ENCODE results near the gene CDH12. TPM values are rescaled to one million over a fixed set of nuclear protein-coding genes. Genes with fewer than 3 reads are reported as not detected.

Gene CDH12
- total RNA-seq, 4 donors from 2014 or later, result not detected

- Histone ChIP-seq H3K4me3 (no peak overlapping the region), H3K9me3 (peaks cover 0 to 5% (median 0%) of the 10 kb centered on the region in 4 donors), H3K4me1 (no peaks in the 10 kb centered on the region), H3K27ac (replicated peaks in 1 of 4) (no peak overlapping the region), H3K36me3 (no peaks in the 10 kb centered on the region), H3K27me3 (no peaks in the 10 kb centered on the region)
- DNase-seq (ENCODE audit: extremely low spot score), result no peak
- 64% methylated on average over 4 of the region's 4 CpGs for WGBS
- no peak for TF ChIP-seq POLR2AphosphoS5 (IDR thresholded peaks at IDR 0.05)
- TF ChIP-seq, protein P1, sequence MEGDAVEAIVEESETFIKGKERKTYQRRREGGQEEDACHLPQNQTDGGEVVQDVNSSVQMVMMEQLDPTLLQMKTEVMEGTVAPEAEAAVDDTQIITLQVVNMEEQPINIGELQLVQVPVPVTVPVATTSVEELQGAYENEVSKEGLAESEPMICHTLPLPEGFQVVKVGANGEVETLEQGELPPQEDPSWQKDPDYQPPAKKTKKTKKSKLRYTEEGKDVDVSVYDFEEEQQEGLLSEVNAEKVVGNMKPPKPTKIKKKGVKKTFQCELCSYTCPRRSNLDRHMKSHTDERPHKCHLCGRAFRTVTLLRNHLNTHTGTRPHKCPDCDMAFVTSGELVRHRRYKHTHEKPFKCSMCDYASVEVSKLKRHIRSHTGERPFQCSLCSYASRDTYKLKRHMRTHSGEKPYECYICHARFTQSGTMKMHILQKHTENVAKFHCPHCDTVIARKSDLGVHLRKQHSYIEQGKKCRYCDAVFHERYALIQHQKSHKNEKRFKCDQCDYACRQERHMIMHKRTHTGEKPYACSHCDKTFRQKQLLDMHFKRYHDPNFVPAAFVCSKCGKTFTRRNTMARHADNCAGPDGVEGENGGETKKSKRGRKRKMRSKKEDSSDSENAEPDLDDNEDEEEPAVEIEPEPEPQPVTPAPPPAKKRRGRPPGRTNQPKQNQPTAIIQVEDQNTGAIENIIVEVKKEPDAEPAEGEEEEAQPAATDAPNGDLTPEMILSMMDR (IDR thresholded peaks at IDR 0.05), result no peak
- TF ChIP-seq POLR2A (IDR thresholded peaks at IDR 0.05; ENCODE audit: low read depth), result no peak
- no peak for TF ChIP-seq EP300 (IDR thresholded peaks at IDR 0.05)
- intact Hi-C loops (cut with DNase I), result no loop called here
Observed at GRCh38 chr5:22728610-22729009, 124.5 kb downstream of the CDH12 start.

GRCh38 chr5:22722491-22722890 is 130.7 kb downstream of the CDH12 start:
- intact Hi-C loops (cut with DNase I), result no loop called here
- Histone ChIP-seq H3K27ac (replicated peaks in 1 of 4) (no peak overlapping the region), H3K36me3 (no peaks in the 10 kb centered on the region), H3K27me3 (no peaks in the 10 kb centered on the region), H3K9me3 (peaks cover 0 to 7% (median 3%) of the 10 kb centered on the region in 4 donors), H3K4me1 (no peaks in the 10 kb centered on the region), H3K4me3 (no peak overlapping the region)
- DNase-seq (ENCODE audit: extremely low spot score), result no peak
- whole genome bisulfite sequencing, result 89% methylated on average over 1 of the region's 1 CpG
- TF ChIP-seq EP300 (IDR thresholded peaks at IDR 0.05) (no peak), POLR2AphosphoS5 (IDR thresholded peaks at IDR 0.05) (no peak), POLR2A (IDR thresholded peaks at IDR 0.05; ENCODE audit: low read depth) (no peak)
- TF ChIP-seq, protein P1 (IDR thresholded peaks at IDR 0.05), result no peak

DNA sequence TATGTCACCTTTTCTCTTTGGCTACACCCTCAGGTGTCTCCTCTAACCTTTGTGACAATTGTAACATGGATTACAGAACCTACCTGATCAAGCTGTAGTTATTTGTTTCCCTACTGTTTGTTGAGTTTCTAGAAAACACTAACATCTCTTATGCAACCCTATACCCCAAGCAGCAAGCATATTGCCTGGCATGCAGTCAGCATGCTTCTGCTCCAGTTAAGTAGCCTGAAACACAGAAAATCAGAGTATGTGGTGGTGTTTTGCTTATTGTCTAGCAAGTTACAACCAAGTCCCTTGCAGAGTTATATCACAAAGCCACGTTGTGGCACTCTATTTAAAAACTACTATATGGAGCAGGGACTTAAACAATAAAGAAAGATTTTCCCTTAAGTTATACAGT is 131.1 kb downstream of the CDH12 start:
- no peak overlapping the region for H3K27ac ChIP-seq (replicated peaks in 1 of 4)
- no peak for TF ChIP-seq POLR2AphosphoS5 (IDR thresholded peaks at IDR 0.05)
- TF ChIP-seq POLR2A (IDR thresholded peaks at IDR 0.05; ENCODE audit: low read depth), result no peak
- TF ChIP-seq, protein P1 (IDR thresholded peaks at IDR 0.05), result no peak
- TF ChIP-seq EP300 (IDR thresholded peaks at IDR 0.05), result no peak

GRCh38 chr5:22719842-22720241 is 133.3 kb downstream of the CDH12 start:
- intact Hi-C loops (cut with DNase I), result no loop called here
- Histone ChIP-seq H3K27me3 (no peaks in the 10 kb centered on the region), H3K4me1 (no peaks in the 10 kb centered on the region), H3K4me3 (no peak overlapping the region), H3K36me3 (no peaks in the 10 kb centered on the region), H3K9me3 (peaks cover 0 to 7% (median 0%) of the 10 kb centered on the region in 4 donors), H3K27ac (replicated peaks in 1 of 4) (no peak overlapping the region)
- WGBS, result 78% methylated on average over 3 of the region's 3 CpGs
- TF ChIP-seq POLR2AphosphoS5 (IDR thresholded peaks at IDR 0.05) (no peak), POLR2A (IDR thresholded peaks at IDR 0.05; ENCODE audit: low read depth) (no peak), EP300 (IDR thresholded peaks at IDR 0.05) (no peak)
- TF ChIP-seq, protein P1 (IDR thresholded peaks at IDR 0.05), result no peak
- no peak for DNase-seq (ENCODE audit: extremely low spot score)

More for the DNA sequence above, 131.1 kb downstream of the CDH12 start:
- intact Hi-C loops (cut with DNase I), result no loop called here
- no peak for DNase-seq (ENCODE audit: extremely low spot score)
- no peak overlapping the region for H3K4me3 ChIP-seq
- no peaks in the 10 kb centered on the region for H3K4me1 ChIP-seq
- no peaks in the 10 kb centered on the region for H3K27me3 ChIP-seq
- H3K9me3 ChIP-seq, result peaks cover 0 to 7% (median 3%) of the 10 kb centered on the region in 4 donors
- no peaks in the 10 kb centered on the region for H3K36me3 ChIP-seq
- WGBS, result 50% methylated on average over 1 of the region's 1 CpG

GRCh38 chr5:22710660-22711059 is 142.5 kb downstream of the CDH12 start:
- no peak overlapping the region for H3K4me3 ChIP-seq
- intact Hi-C loops (cut with DNase I), result no loop called here
- DNase-seq (ENCODE audit: extremely low spot score), result no peak
- 89% methylated on average over 2 of the region's 2 CpGs for WGBS
- H3K27me3 ChIP-seq, result no peaks in the 10 kb centered on the region
- no peaks in the 10 kb centered on the region for H3K4me1 ChIP-seq
- no peaks in the 10 kb centered on the region for H3K9me3 ChIP-seq
- TF ChIP-seq, protein P1 (IDR thresholded peaks at IDR 0.05), result no peak
- TF ChIP-seq POLR2AphosphoS5 (IDR thresholded peaks at IDR 0.05) (no peak), EP300 (IDR thresholded peaks at IDR 0.05) (no peak), POLR2A (IDR thresholded peaks at IDR 0.05; ENCODE audit: low read depth) (no peak)
- H3K27ac ChIP-seq (replicated peaks in 1 of 4), result no peak overlapping the region
- H3K36me3 ChIP-seq, result no peaks in the 10 kb centered on the region
